ENCODE measurements around the gene MARK1. TPM values are rescaled to one million over a fixed set of nuclear protein-coding genes. Genes with fewer than 3 reads are reported as not detected.
A peak's percentile ranks its signal among the peaks of the same experiment; 100 is the strongest.

The MARK1 gene
- total and polyA plus RNA-seq, 9 of the 15 experiments (the other 6 are each of a cell fraction or from before 2014, with no cell fraction given) = not detected

DNA sequence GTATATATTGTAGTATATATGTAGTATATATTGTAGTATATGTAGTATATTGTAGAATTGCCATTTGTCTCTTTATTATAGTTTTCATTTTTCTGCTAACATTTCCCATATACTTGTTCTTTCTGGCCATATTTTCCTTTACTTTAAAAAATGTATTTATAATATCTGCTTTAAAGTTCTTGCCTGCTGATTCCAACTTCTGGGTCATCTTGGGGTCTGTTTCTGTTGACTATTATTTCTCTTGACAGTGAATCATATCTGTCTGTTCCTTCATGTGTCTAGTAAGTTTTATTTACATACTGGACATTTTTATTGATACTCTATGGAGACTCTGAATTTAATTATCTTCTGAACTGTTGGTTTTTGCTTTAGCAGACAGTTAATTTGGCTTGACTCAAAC lies 45.9 kb downstream of the MARK1 start:
- intact Hi-C loops (cut with micrococcal nuclease) = no loop called here
- in situ Hi-C loops (cut with MboI) = no loop called here
- H4K20me1 ChIP-seq (replicated peaks; ENCODE audit: control insufficient read depth, insufficient read depth, low read length) = no peaks in the 10 kb centered on the region
- DNase-seq (ENCODE audit: extremely low read depth in 1 of 4, low spot score in 3 of 4) (no peak), FAIRE-seq (no peak), ATAC-seq (no peak)
- no TSS peak for BruUV-seq (replicated peaks)
- no peak overlapping the region for H3K9ac ChIP-seq (ENCODE audit: insufficient read depth in 1 of 2, low read depth in 2 of 2, low read length in 2 of 2)
- no peaks in the 10 kb centered on the region for H3K27me3 ChIP-seq (ENCODE audit: control insufficient read depth in 2 of 2, insufficient read depth in 2 of 2, low read length in 2 of 2)
- H2AFZ ChIP-seq (ENCODE audit: low read depth, low read length) = no peak overlapping the region
- H3K4me1 ChIP-seq (replicated peaks in 1 of 2; ENCODE audit: control insufficient read depth in 2 of 2, insufficient read depth in 2 of 2, low read length in 2 of 2) = no peaks in the 10 kb centered on the region
- POLR2A ChIA-PET = no interaction called here
- no peak overlapping the region for H3K4me2 ChIP-seq (ENCODE audit: insufficient read depth, low read length)
- no peaks in the 10 kb centered on the region for H3K36me3 ChIP-seq (ENCODE audit: control insufficient read depth, insufficient read depth, low read length)
- TF ChIP-seq, protein P1, sequence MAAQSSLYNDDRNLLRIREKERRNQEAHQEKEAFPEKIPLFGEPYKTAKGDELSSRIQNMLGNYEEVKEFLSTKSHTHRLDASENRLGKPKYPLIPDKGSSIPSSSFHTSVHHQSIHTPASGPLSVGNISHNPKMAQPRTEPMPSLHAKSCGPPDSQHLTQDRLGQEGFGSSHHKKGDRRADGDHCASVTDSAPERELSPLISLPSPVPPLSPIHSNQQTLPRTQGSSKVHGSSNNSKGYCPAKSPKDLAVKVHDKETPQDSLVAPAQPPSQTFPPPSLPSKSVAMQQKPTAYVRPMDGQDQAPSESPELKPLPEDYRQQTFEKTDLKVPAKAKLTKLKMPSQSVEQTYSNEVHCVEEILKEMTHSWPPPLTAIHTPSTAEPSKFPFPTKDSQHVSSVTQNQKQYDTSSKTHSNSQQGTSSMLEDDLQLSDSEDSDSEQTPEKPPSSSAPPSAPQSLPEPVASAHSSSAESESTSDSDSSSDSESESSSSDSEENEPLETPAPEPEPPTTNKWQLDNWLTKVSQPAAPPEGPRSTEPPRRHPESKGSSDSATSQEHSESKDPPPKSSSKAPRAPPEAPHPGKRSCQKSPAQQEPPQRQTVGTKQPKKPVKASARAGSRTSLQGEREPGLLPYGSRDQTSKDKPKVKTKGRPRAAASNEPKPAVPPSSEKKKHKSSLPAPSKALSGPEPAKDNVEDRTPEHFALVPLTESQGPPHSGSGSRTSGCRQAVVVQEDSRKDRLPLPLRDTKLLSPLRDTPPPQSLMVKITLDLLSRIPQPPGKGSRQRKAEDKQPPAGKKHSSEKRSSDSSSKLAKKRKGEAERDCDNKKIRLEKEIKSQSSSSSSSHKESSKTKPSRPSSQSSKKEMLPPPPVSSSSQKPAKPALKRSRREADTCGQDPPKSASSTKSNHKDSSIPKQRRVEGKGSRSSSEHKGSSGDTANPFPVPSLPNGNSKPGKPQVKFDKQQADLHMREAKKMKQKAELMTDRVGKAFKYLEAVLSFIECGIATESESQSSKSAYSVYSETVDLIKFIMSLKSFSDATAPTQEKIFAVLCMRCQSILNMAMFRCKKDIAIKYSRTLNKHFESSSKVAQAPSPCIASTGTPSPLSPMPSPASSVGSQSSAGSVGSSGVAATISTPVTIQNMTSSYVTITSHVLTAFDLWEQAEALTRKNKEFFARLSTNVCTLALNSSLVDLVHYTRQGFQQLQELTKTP (IDR thresholded peaks at IDR 0.05; ENCODE audit: low read depth in 1 of 2, partially characterized antibody in 2 of 2) = peak in 1 of 2 experiments; percentile 99
- TF ChIP-seq NFXL1 (CRISPR knock-in tag; IDR thresholded peaks at IDR 0.05) = no peak
- H3K9me3 ChIP-seq (replicated peaks; ENCODE audit: control insufficient read depth, insufficient read depth, low read depth, low read length) = no peaks in the 10 kb centered on the region
- CTCF ChIA-PET (ENCODE audit: low intra/inter-chr PET ratio) = no interaction called here
- no peaks in the 10 kb centered on the region for H3K79me2 ChIP-seq (ENCODE audit: control insufficient read depth, insufficient read depth, low read length)
- no peaks in the 10 kb centered on the region for H3K9me1 ChIP-seq (ENCODE audit: control insufficient read depth, insufficient read depth, low read length)
- no peak overlapping the region for H3K27ac ChIP-seq (ENCODE audit: extremely low read depth, low read depth, low read length)
- no peak overlapping the region for H3K4me3 ChIP-seq

Data from K562 (cell line).